IMR-90 (cell line): ENCODE results near the gene ATP8B3. TPM values are rescaled to one million over a fixed set of nuclear protein-coding genes. Genes with fewer than 3 reads are reported as not detected.

ENCODE experiments used
- ATAC-seq: fragments of 200-7000 bp; cut with Tn5 transposase; 2 replicates; pipeline ENCODE4 v1.9.1; 2020; ENCODE audit warnings: low read depth, mild to moderate bottlenecking, moderate library complexity
- BruUV-seq: library from RNA; stranded (reverse); fragments of 400-500 nt; replicated peaks from 2 replicates; lab custom pipeline; 2021; lab: Mats Ljungman, UMichigan
- CTCF ChIA-PET: fragments of 300-600 bp; formaldehyde crosslinking; extraction: SDS; loops from one replicate; lab custom pipeline; 2021; ENCODE audit warnings: antibody characterized with exemption; lab: Yijun Ruan, JAX
- POLR2A ChIA-PET: fragments of 300-600 bp; sonication (Branson Sonifier 250); formaldehyde crosslinking; loops from one replicate; lab custom pipeline; 2022; ENCODE audit warnings: antibody characterized with exemption; ENCODE audit not compliant: unreplicated experiment; lab: Charles Lee
- DNase-seq: peaks from one replicate; pipeline ENCODE4 v3.0.0; 2013
- H2AFZ ChIP-seq: replicated peaks from 2 replicates; pipeline ENCODE3; 2013; ENCODE audit warnings: low read length, mild to moderate bottlenecking; ENCODE audit not compliant: poor library complexity
- H2AK5ac ChIP-seq: 2 replicates; pipeline ENCODE4 v1.6.1; 2013; ENCODE audit warnings: low read depth, low read length, inconsistent platforms
- H2AK9ac ChIP-seq: replicated peaks from 2 replicates; pipeline ENCODE3; 2013; ENCODE audit warnings: mild to moderate bottlenecking, low read depth, low read length, moderate library complexity; ENCODE audit not compliant: poor library complexity
- H2BK120ac ChIP-seq: 2 replicates; pipeline ENCODE4 v1.6.1; 2013; ENCODE audit warnings: low read depth, low read length, inconsistent platforms
- H2BK15ac ChIP-seq: 3 replicates; pipeline ENCODE4 v1.6.1; 2013; ENCODE audit warnings: low read depth, low read length, inconsistent platforms
- H2BK20ac ChIP-seq: 2 replicates; pipeline ENCODE4 v1.6.1; 2013; ENCODE audit warnings: low read depth, mild to moderate bottlenecking, inconsistent platforms, low read length, moderate library complexity
- H2BK5ac ChIP-seq: 2 replicates; pipeline ENCODE4 v1.6.1; 2013; ENCODE audit warnings: mild to moderate bottlenecking, low read depth, low read length, inconsistent platforms; ENCODE audit not compliant: poor library complexity, severe bottlenecking
- H3K14ac ChIP-seq: replicated peaks from 2 replicates; pipeline ENCODE4 v1.6.1; 2013; ENCODE audit warnings: low read depth, low read length, inconsistent platforms
- H3K18ac ChIP-seq: 2 replicates; pipeline ENCODE4 v1.6.1; 2013; ENCODE audit warnings: low read depth, low read length, control low read depth
- H3K23ac ChIP-seq: 2 replicates; pipeline ENCODE4 v1.6.1; 2013; ENCODE audit warnings: low read depth, low read length, inconsistent platforms
- H3K27ac ChIP-seq: 2 replicates; pipeline ENCODE4 v1.5.1; 2013; ENCODE audit warnings: mild to moderate bottlenecking, control low read depth, low read length; ENCODE audit not compliant: insufficient read depth
- H3K27me3 ChIP-seq: 2 replicates; pipeline ENCODE4 v1.6.1; 2013; ENCODE audit warnings: low read length; ENCODE audit not compliant: control insufficient read depth, insufficient read depth
- H3K36me3 ChIP-seq: 2 replicates; pipeline ENCODE4 v1.6.1; 2013; ENCODE audit warnings: low read length, mixed read lengths; ENCODE audit not compliant: control insufficient read depth, insufficient read depth
- H3K4ac ChIP-seq: 2 replicates; pipeline ENCODE4 v1.6.1; 2013; ENCODE audit warnings: low read depth, low read length, inconsistent platforms
- H3K4me1 ChIP-seq: 2 replicates; pipeline ENCODE4 v1.6.1; 2013; ENCODE audit warnings: low read length, mixed read lengths; ENCODE audit not compliant: control insufficient read depth, insufficient read depth
- H3K4me2 ChIP-seq: 2 replicates; pipeline ENCODE4 v1.6.1; 2013; ENCODE audit warnings: low read depth, mild to moderate bottlenecking, control low read depth, low read length, moderate library complexity
- H3K4me3 ChIP-seq: 2 replicates; pipeline ENCODE4 v1.5.1; 2013; ENCODE audit warnings: low read depth, mild to moderate bottlenecking, control low read depth, low read length, moderate library complexity; ENCODE audit not compliant: insufficient read depth
- H3K56ac ChIP-seq: 2 replicates; pipeline ENCODE4 v1.6.1; 2013; ENCODE audit warnings: low read length, inconsistent platforms; ENCODE audit not compliant: insufficient read depth; ENCODE audit errors: extremely low read depth
- H3K79me1 ChIP-seq, 2 experiments: 2 replicates each; pipeline ENCODE4 v1.6.1; 2013; ENCODE audit warnings: low read length in 2 of 2, inconsistent platforms in 1 of 2, low read depth in 1 of 2
- H3K9ac ChIP-seq: 2 replicates; pipeline ENCODE4 v1.6.1; 2013; ENCODE audit warnings: low read depth, low read length, control low read depth
- H3K9me1 ChIP-seq: 2 replicates; pipeline ENCODE4 v1.6.1; 2013; ENCODE audit warnings: low read length, inconsistent platforms; ENCODE audit not compliant: insufficient read depth
- H3K9me3 ChIP-seq: 2 replicates; pipeline ENCODE4 v1.6.1; 2013; ENCODE audit warnings: low read length; ENCODE audit not compliant: control insufficient read depth, insufficient read depth
- H4K20me1 ChIP-seq: 2 replicates; pipeline ENCODE4 v1.6.1; 2013; ENCODE audit warnings: low read length, inconsistent platforms; ENCODE audit not compliant: insufficient read depth
- H4K5ac ChIP-seq: 2 replicates; pipeline ENCODE4 v1.6.1; 2013; ENCODE audit warnings: mild to moderate bottlenecking, low read depth, low read length, control low read depth
- H4K8ac ChIP-seq, 2 experiments: 2 replicates each; pipeline ENCODE4 v1.6.1; 2013; ENCODE audit warnings: low read depth in 2 of 2, low read length in 2 of 2, control low read depth in 1 of 2, inconsistent platforms in 1 of 2
- H4K91ac ChIP-seq: 2 replicates; pipeline ENCODE4 v1.6.1; 2013; ENCODE audit warnings: low read depth, low read length, inconsistent platforms; ENCODE audit not compliant: insufficient read depth
- MXI1 ChIP-seq: IDR thresholded peaks from 2 replicates; pipeline ENCODE4 v1.6.1; 2012; ENCODE audit warnings: low read depth, mild to moderate bottlenecking, low read length, moderate library complexity, borderline replicate concordance
- NFE2L2 ChIP-seq: fragments of 150-350 bp; IDR thresholded peaks from 2 replicates; pipeline ENCODE4 v1.6.1; 2016; ENCODE audit warnings: low read depth, mild to moderate bottlenecking, low read length
- POLR2A ChIP-seq: IDR thresholded peaks from 2 replicates; pipeline ENCODE4 v1.6.1; 2012; ENCODE audit warnings: mild to moderate bottlenecking, low read depth, low read length
- RAD21 ChIP-seq: IDR thresholded peaks from 2 replicates; pipeline ENCODE4 v1.6.1; 2012; ENCODE audit warnings: low read length, improper control_type of control experiment
- RCOR1 ChIP-seq: IDR thresholded peaks from 2 replicates; pipeline ENCODE4 v1.6.1; 2012; ENCODE audit warnings: mild to moderate bottlenecking, low read length, improper control_type of control experiment; ENCODE audit not compliant: insufficient replicate concordance
- USF2 ChIP-seq: fragments of 150-350 bp; IDR thresholded peaks from 2 replicates; pipeline ENCODE4 v1.6.1; 2017; ENCODE audit warnings: mild to moderate bottlenecking, antibody characterized with exemption, low read length, low read depth
- WGBS, 2 experiments: methylation state at CpG; one replicate each; pipeline versions ENCODE4 v1.1.5 to v1.1.7; 2013; ENCODE audit warnings: missing lambda C conversion rate in 2 of 2; ENCODE audit not compliant: insufficient read length in 1 of 2; ENCODE audit errors: extremely low coverage in 2 of 2; 5-methylcytosine and 5-hydroxymethylcytosine counted together
- dilution Hi-C: fragments of 300-500 bp; cut with HindIII; formaldehyde crosslinking; loops from one replicate; pipeline ENCODE4 v1.14.3; 2018; ENCODE audit warnings: low sequenced_read_pairs; ENCODE audit not compliant: unreplicated experiment
- in situ Hi-C: fragments of 300-500 bp; cut with MboI; formaldehyde crosslinking; loops from 3 replicates; pipeline ENCODE4 v1.14.3; 2019; ENCODE audit warnings: low sequenced_read_pairs, inconsistent platforms, mixed read lengths
- intact Hi-C: fragments of 100-400 bp; cut with micrococcal nuclease; formaldehyde crosslinking; loops from 2 replicates; pipeline ENCODE4 v1.10.0; 2022
- polyA plus RNA-seq, 3 experiments: library from polyadenylated mRNA; depleted of rRNA; stranded (reverse); fragments of >200 nt; gene quantifications; 2 replicates each; pipeline ENCODE4 v1.2.3, GENCODE V29; 2012; ENCODE audit warnings: low replicate concordance in 1 of 3
- total RNA-seq: library from RNA; depleted of rRNA; stranded (reverse); fragments of >200 nt; gene quantifications from 2 replicates; pipeline ENCODE4 v1.2.3, GENCODE V29; 2012

The ATP8B3 gene
- total and polyA plus RNA-seq, 2 of the 4 experiments (the other 2 are of a cell fraction) = 1.6 to 8.1 TPM

GRCh38 chr19:1751367-1752008 is 60.6 kb downstream of the ATP8B3 start:
- H4K8ac ChIP-seq = no peak overlapping the region
- no TSS peak for BruUV-seq
- no peak overlapping the region for H4K5ac ChIP-seq
- H3K23ac ChIP-seq = no peak overlapping the region
- dilution Hi-C loops = no loop called here
- no peak overlapping the region for H2BK5ac ChIP-seq
- no peak overlapping the region for H2AK5ac ChIP-seq
- TF ChIP-seq RAD21 (no peak), NFE2L2 (no peak), RCOR1 (no peak), USF2 (no peak), MXI1 (no peak), POLR2A (no peak)
- H2BK20ac ChIP-seq = no peak overlapping the region
- H3K14ac ChIP-seq = no peak overlapping the region
- no peak overlapping the region for H4K91ac ChIP-seq
- H3K4ac ChIP-seq = no peak overlapping the region
- H3K9me1 ChIP-seq = peaks cover 6% of the 10 kb centered on the region
- no peaks in the 10 kb centered on the region for H3K9me3 ChIP-seq
- H4K20me1 ChIP-seq = peaks cover 6% of the 10 kb centered on the region
- CTCF ChIA-PET = no interaction called here
- H3K56ac ChIP-seq = no peak overlapping the region
- no peak overlapping the region for H2BK120ac ChIP-seq
- ATAC-seq (no peak), DNase-seq (no peak)
- no peak overlapping the region for H3K18ac ChIP-seq
- no peak overlapping the region for H2BK15ac ChIP-seq
- H2AK9ac ChIP-seq = no peak overlapping the region
- WGBS, 2 experiments = 0% methylated on average over 1 of the region's 16 CpGs; no CpG with 5 or more reads in 1 of the 2 experiments
- H3K4me1 ChIP-seq = peaks cover 12% of the 10 kb centered on the region
- no peaks in the 10 kb centered on the region for H3K79me1 ChIP-seq
- H3K27ac ChIP-seq = no peak overlapping the region
- H3K27me3 ChIP-seq = peaks cover 82% of the 10 kb centered on the region
- in situ Hi-C loops = no loop called here
- POLR2A ChIA-PET = no interaction called here
- no peak overlapping the region for H3K9ac ChIP-seq
- no peak overlapping the region for H3K4me3 ChIP-seq
- no peak overlapping the region for H2AFZ ChIP-seq
- no peaks in the 10 kb centered on the region for H3K36me3 ChIP-seq
- intact Hi-C loops = no loop called here
- H3K4me2 ChIP-seq = no peak overlapping the region
